ENCODE measurements around the gene BIRC2. TPM values are rescaled to one million over a fixed set of nuclear protein-coding genes. Genes with fewer than 3 reads are reported as not detected.

The BIRC2 gene
- total RNA-seq, 2 experiments from 2014 or later, result 36.0 to 39.7 TPM

- Mint-ChIP-seq H3K36me3 (ENCODE audit: low read depth) (peaks cover 6% of the 10 kb centered on the region), H3K27me3 (no peaks in the 10 kb centered on the region), H3K4me1 (peaks cover 45% of the 10 kb centered on the region), H3K9me3 (peaks cover 3% of the 10 kb centered on the region), H3K4me3 (peak overlapping the region; percentile 61), H3K27ac (peak overlapping the region; percentile 75)
- CTCF ChIA-PET, result interaction anchor here (1.3 to 15.8 kb wide), 3 partner anchors 18 to 28 kb away, joined by 3 to 158 read pairs (median 4); no protein-coding TSS in a partner anchor
- DNase-seq, result no peak
- POLR2A ChIA-PET, result interaction anchor here (1.0 to 3.7 kb wide), 6 partner anchors 11 to 34 kb away, joined by 3 to 19 read pairs (median 4); partner anchors contain the start of gene BIRC2
These were observed 33.6 kb upstream of the BIRC2 start for GRCh38 chr11:102313238-102313940.

GRCh38 chr11:102314784-102315183, 32.2 kb upstream of the BIRC2 start:
- H3K36me3 Mint-ChIP-seq (ENCODE audit: low read depth), result peaks cover 18% of the 10 kb centered on the region
- no peak overlapping the region for H3K4me3 Mint-ChIP-seq
- peaks cover 53% of the 10 kb centered on the region for H3K4me1 Mint-ChIP-seq
- no peaks in the 10 kb centered on the region for H3K27me3 Mint-ChIP-seq
- POLR2A ChIA-PET, result interaction anchor here (1.5 to 3.7 kb wide), 2 partner anchors 10 to 21 kb away, joined by 3 to 19 read pairs; no protein-coding TSS in a partner anchor
- H3K9me3 Mint-ChIP-seq, result no peaks in the 10 kb centered on the region
- DNase-seq, result no peak
- CTCF ChIA-PET, result interaction anchor here (0.6 to 15.8 kb wide), 4 partner anchors 9 to 28 kb away, joined by 3 to 158 read pairs (median 6); no protein-coding TSS in a partner anchor
- peak overlapping the region; percentile 15 for H3K27ac Mint-ChIP-seq

- DNase-seq, result no peak
- ChIA-PET POLR2A (interaction anchor here (0.7 to 1.6 kb wide), 6 partner anchors 9 to 122 kb away, joined by 3 to 5 read pairs (median 3); no protein-coding TSS in a partner anchor), CTCF (interaction anchor here (1.0 to 15.8 kb wide), 6 partner anchors 9 to 28 kb away, joined by 3 to 158 read pairs (median 4); no protein-coding TSS in a partner anchor)
- H3K4me3 Mint-ChIP-seq, result peak overlapping the region; percentile 94
- no peaks in the 10 kb centered on the region for H3K27me3 Mint-ChIP-seq
- H3K27ac Mint-ChIP-seq, result peak overlapping the region; percentile 91
- H3K36me3 Mint-ChIP-seq (ENCODE audit: low read depth), result peaks cover 30% of the 10 kb centered on the region
- H3K9me3 Mint-ChIP-seq, result no peaks in the 10 kb centered on the region
- peaks cover 63% of the 10 kb centered on the region for H3K4me1 Mint-ChIP-seq
These were observed 30.6 kb upstream of the BIRC2 start for GRCh38 chr11:102316346-102316904.

GRCh38 chr11:102317099-102317767, 29.8 kb upstream of the BIRC2 start, which contains the start of gene BIRC3:
Gene BIRC3 (plus strand): TSS chr11:102317484. CDS start chr11:102324510, 7,026 bp downstream.
- CTCF ChIA-PET, result interaction anchor here (1.5 to 15.8 kb wide), 5 partner anchors 11 to 29 kb away, joined by 3 to 158 read pairs (median 7); no protein-coding TSS in a partner anchor
- Mint-ChIP-seq H3K36me3 (ENCODE audit: low read depth) (peaks cover 38% of the 10 kb centered on the region), H3K27me3 (no peaks in the 10 kb centered on the region), H3K4me3 (peak within 1 kb of the TSS; percentile 94), H3K27ac (peak within 1 kb of the TSS; percentile 91), H3K4me1 (peaks cover 69% of the 10 kb centered on the region), H3K9me3 (no peaks in the 10 kb centered on the region)
- DNase-seq, result peak; percentile 92
- POLR2A ChIA-PET, result interaction anchor here (0.7 to 4.0 kb wide), 11 partner anchors 10 to 243 kb away, joined by 3 to 45 read pairs (median 4); partner anchors contain the start of gene BIRC2

GRCh38 chr11:102317768-102318103, 29.3 kb upstream of the BIRC2 start:
- POLR2A ChIA-PET, result interaction anchor here (0.6 to 4.0 kb wide), 12 partner anchors 11 to 243 kb away, joined by 3 to 45 read pairs (median 4); partner anchors contain the start of gene BIRC2
- peaks cover 43% of the 10 kb centered on the region for H3K36me3 Mint-ChIP-seq (ENCODE audit: low read depth)
- no peaks in the 10 kb centered on the region for H3K27me3 Mint-ChIP-seq
- H3K4me1 Mint-ChIP-seq, result peaks cover 70% of the 10 kb centered on the region
- H3K4me3 Mint-ChIP-seq, result peak overlapping the region; percentile 94
- no peaks in the 10 kb centered on the region for H3K9me3 Mint-ChIP-seq
- no peak for DNase-seq
- CTCF ChIA-PET, result interaction anchor here (0.8 to 15.8 kb wide), 9 partner anchors 10 to 32 kb away, joined by 3 to 158 read pairs (median 4); no protein-coding TSS in a partner anchor
- peak overlapping the region; percentile 91 for H3K27ac Mint-ChIP-seq

DNA sequence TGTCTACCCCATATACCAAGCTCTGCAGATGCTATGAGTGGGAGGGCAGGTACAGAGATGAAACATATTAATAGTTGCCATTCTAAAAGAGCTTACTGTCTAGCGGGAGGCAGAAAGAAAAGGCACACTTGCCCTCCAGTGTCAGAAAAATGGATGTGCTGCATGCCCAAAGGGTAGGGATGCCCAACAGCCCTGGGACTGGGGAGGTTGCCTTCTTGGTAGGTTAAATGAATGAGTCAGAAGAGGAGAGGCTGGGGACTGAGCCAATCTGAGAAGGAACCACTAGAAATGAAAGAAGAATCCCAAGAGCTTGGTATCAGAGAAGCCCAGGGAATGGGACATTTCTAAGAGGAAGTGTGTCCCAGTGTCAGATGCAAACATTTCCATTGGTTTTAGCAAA, 28.5 kb upstream of the BIRC2 start:
- POLR2A ChIA-PET, result interaction anchor here (0.8 to 4.0 kb wide), 10 partner anchors 11 to 242 kb away, joined by 3 to 45 read pairs (median 4); partner anchors contain the start of gene BIRC2
- CTCF ChIA-PET, result interaction anchor here (0.8 to 15.8 kb wide), 10 partner anchors 10 to 31 kb away, joined by 3 to 158 read pairs (median 4); no protein-coding TSS in a partner anchor
- Mint-ChIP-seq H3K9me3 (no peaks in the 10 kb centered on the region), H3K27me3 (no peaks in the 10 kb centered on the region), H3K36me3 (ENCODE audit: low read depth) (peaks cover 46% of the 10 kb centered on the region), H3K4me3 (peak overlapping the region; percentile 94), H3K4me1 (peaks cover 66% of the 10 kb centered on the region), H3K27ac (peak overlapping the region; percentile 91)
- peak; percentile 64 for DNase-seq

GRCh38 chr11:102319544-102319943, 27.5 kb upstream of the BIRC2 start:
- no peaks in the 10 kb centered on the region for H3K27me3 Mint-ChIP-seq
- peak overlapping the region; percentile 91 for H3K27ac Mint-ChIP-seq
- DNase-seq, result no peak
- CTCF ChIA-PET, result interaction anchor here (0.8 to 15.8 kb wide), 5 partner anchors 10 to 347 kb away, joined by 3 to 158 read pairs (median 4); no protein-coding TSS in a partner anchor
- H3K9me3 Mint-ChIP-seq, result no peaks in the 10 kb centered on the region
- H3K4me3 Mint-ChIP-seq, result peak overlapping the region; percentile 94
- POLR2A ChIA-PET, result interaction anchor here (1.8 to 4.0 kb wide), 5 partner anchors 12 to 132 kb away, joined by 5 to 45 read pairs (median 12); no protein-coding TSS in a partner anchor
- peaks cover 66% of the 10 kb centered on the region for H3K4me1 Mint-ChIP-seq
- peaks cover 50% of the 10 kb centered on the region for H3K36me3 Mint-ChIP-seq (ENCODE audit: low read depth)

GRCh38 chr11:102320188-102320587, 26.8 kb upstream of the BIRC2 start:
- Mint-ChIP-seq H3K27ac (peak overlapping the region; percentile 91), H3K4me1 (peaks cover 67% of the 10 kb centered on the region), H3K27me3 (no peaks in the 10 kb centered on the region), H3K4me3 (peak overlapping the region; percentile 94), H3K36me3 (ENCODE audit: low read depth) (peaks cover 55% of the 10 kb centered on the region), H3K9me3 (no peaks in the 10 kb centered on the region)
- CTCF ChIA-PET, result interaction anchor here (0.8 to 15.8 kb wide), 6 partner anchors 10 to 346 kb away, joined by 3 to 158 read pairs (median 4); no protein-coding TSS in a partner anchor
- POLR2A ChIA-PET, result interaction anchor here (1.8 to 4.0 kb wide), 5 partner anchors 13 to 131 kb away, joined by 5 to 45 read pairs (median 12); no protein-coding TSS in a partner anchor
- no peak for DNase-seq

DNA sequence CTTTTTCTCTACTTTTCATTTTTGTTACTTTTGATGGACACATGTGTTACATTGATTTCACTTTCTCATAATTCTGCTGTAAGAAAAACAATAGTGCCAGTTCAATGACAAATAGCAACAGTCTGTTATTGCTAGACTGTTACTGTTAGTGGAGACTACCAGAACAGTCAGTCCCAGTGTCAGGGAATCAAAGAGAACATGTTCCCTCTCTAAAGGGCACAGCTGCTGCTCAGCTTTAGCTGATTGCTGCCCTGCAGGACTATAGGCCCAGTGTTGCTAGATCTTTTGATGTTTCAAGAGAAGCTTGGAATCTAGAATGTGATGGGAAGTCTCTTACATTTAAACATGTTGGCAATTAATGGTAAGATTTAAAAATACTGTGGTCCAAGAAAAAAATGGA, 26.3 kb upstream of the BIRC2 start:
- Mint-ChIP-seq H3K4me1 (peaks cover 66% of the 10 kb centered on the region), H3K9me3 (no peaks in the 10 kb centered on the region), H3K27ac (peak overlapping the region; percentile 91), H3K4me3 (peak overlapping the region; percentile 94), H3K36me3 (ENCODE audit: low read depth) (peaks cover 55% of the 10 kb centered on the region), H3K27me3 (no peaks in the 10 kb centered on the region)
- POLR2A ChIA-PET, result interaction anchor here (1.8 to 4.0 kb wide), 4 partner anchors 14 to 32 kb away, joined by 5 to 45 read pairs (median 10); no protein-coding TSS in a partner anchor
- CTCF ChIA-PET, result interaction anchor here (0.6 to 15.8 kb wide), 6 partner anchors 11 to 178 kb away, joined by 4 to 158 read pairs (median 5); no protein-coding TSS in a partner anchor
- no peak for DNase-seq

DNA sequence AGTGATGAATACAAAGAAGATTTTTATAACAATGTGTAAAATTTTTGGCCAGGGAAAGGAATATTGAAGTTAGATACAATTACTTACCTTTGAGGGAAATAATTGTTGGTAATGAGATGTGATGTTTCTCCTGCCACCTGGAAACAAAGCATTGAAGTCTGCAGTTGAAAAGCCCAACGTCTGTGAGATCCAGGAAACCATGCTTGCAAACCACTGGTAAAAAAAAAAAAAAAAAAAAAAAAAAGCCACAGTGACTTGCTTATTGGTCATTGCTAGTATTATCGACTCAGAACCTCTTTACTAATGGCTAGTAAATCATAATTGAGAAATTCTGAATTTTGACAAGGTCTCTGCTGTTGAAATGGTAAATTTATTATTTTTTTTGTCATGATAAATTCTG, 24.5 kb upstream of the BIRC2 start:
- Mint-ChIP-seq H3K27ac (peak overlapping the region; percentile 78), H3K4me3 (peak overlapping the region; percentile 70), H3K36me3 (ENCODE audit: low read depth) (peaks cover 66% of the 10 kb centered on the region), H3K27me3 (no peaks in the 10 kb centered on the region), H3K9me3 (no peaks in the 10 kb centered on the region), H3K4me1 (peaks cover 61% of the 10 kb centered on the region)
- POLR2A ChIA-PET, result interaction anchor here (0.7 to 2.8 kb wide), 3 partner anchors 17 to 129 kb away, joined by 3 to 12 read pairs (median 4); no protein-coding TSS in a partner anchor
- CTCF ChIA-PET, result interaction anchor here (0.6 to 15.8 kb wide), 7 partner anchors 13 to 129 kb away, joined by 3 to 158 read pairs (median 3); no protein-coding TSS in a partner anchor
- no peak for DNase-seq

GRCh38 chr11:102323542-102324251, 23.3 kb upstream of the BIRC2 start:
- no peak for DNase-seq
- H3K27me3 Mint-ChIP-seq, result no peaks in the 10 kb centered on the region
- ChIA-PET POLR2A (no interaction called here), CTCF (interaction anchor here (1.7 to 2.3 kb wide), 3 partner anchors 19 to 128 kb away, joined by 4 to 15 read pairs (median 5); no protein-coding TSS in a partner anchor)
- H3K9me3 Mint-ChIP-seq, result no peaks in the 10 kb centered on the region
- peaks cover 58% of the 10 kb centered on the region for H3K4me1 Mint-ChIP-seq
- H3K36me3 Mint-ChIP-seq (ENCODE audit: low read depth), result peaks cover 70% of the 10 kb centered on the region
- no peak overlapping the region for H3K4me3 Mint-ChIP-seq
- H3K27ac Mint-ChIP-seq, result no peak overlapping the region

Measured in activated CD4-positive, alpha-beta memory T cell treated with anti-CD3 and anti-CD28 coated beads, Interleukin-2, amount 10 ng/mL, durations not matched to agents 7 days and 5 days (primary cell).